ENCODE measurements around the gene ZNF75A. TPM values are rescaled to one million over a fixed set of nuclear protein-coding genes. Genes with fewer than 3 reads are reported as not detected.

Gene ZNF75A
- total and polyA plus RNA-seq, 9 of the 15 experiments (the other 6 are each of a cell fraction or from before 2014, with no cell fraction given): 7.2 to 24.5 (median 17.1) TPM

- no peak for TF ChIP-seq ZMIZ1 (IDR thresholded peaks at IDR 0.05; ENCODE audit: low read depth in 2 of 2, low read length in 2 of 2)
- TF ChIP-seq RAD21 (CRISPR knock-in tag; conservative IDR thresholded peaks at IDR 0.05 in 1 of 2, IDR thresholded peaks at IDR 0.05 in 1 of 2): no peak; a peak in 1 of 4 replicates
- TF ChIP-seq EGR1 (conservative IDR thresholded peaks at IDR 0.05): peak; percentile 74
- peak in 1 of 2 experiments; percentile 60; a peak in 2 of 4 replicates for TF ChIP-seq TEAD1 (CRISPR knock-in tag; IDR thresholded peaks at IDR 0.05)
- no peak; the same call in 1 of the 2 replicates for TF ChIP-seq HMGXB4 (CRISPR knock-in tag; IDR thresholded peaks at IDR 0.05)
- TF ChIP-seq CUX1 (CRISPR knock-in tag; IDR thresholded peaks at IDR 0.05): no peak
- no peak for TF ChIP-seq PTTG1 (tag; IDR thresholded peaks at IDR 0.05; ENCODE audit: low read depth)
- peak; percentile 51 for TF ChIP-seq VEZF1 (CRISPR knock-in tag; IDR thresholded peaks at IDR 0.05)
- TF ChIP-seq ERF (CRISPR knock-in tag; IDR thresholded peaks at IDR 0.05): peak; percentile 52
- TF ChIP-seq RBBP5 (IDR thresholded peaks at IDR 0.05; ENCODE audit: borderline replicate concordance, insufficient read depth, low read length, poor library complexity, severe bottlenecking): no peak
- peak; percentile 91 for TF ChIP-seq MAX (CRISPR knock-in tag; IDR thresholded peaks at IDR 0.05)
Measured at GRCh38 chr16:3305109-3306068, at the start of gene ZNF75A, which contains the start of gene TIGD7 (continued).
